ENCODE results near the gene PPWD1. TPM values are rescaled to one million over a fixed set of nuclear protein-coding genes. Genes with fewer than 3 reads are reported as not detected.

The PPWD1 gene
- total and polyA plus RNA-seq, 2 of the 13 experiments (the other 11 are each of a cell fraction or from before 2014, with no cell fraction given), result 7.4 to 44.3 TPM

GRCh38 chr5:65624571-65625555, 61.8 kb downstream of the PPWD1 start, which contains the start of the genes SHLD3 and TRAPPC13 (continued):
- TF ChIP-seq HNRNPUL1 (IDR thresholded peaks at IDR 0.05; ENCODE audit: low read depth, low read length) (no peak), LCORL (IDR thresholded peaks at IDR 0.05) (no peak), LCORL (CRISPR knock-in tag; IDR thresholded peaks at IDR 0.05) (no peak), ZNF30 (CRISPR knock-in tag; IDR thresholded peaks at IDR 0.05) (no peak), USF2 (IDR thresholded peaks at IDR 0.05; ENCODE audit: low read depth, low read length) (no peak), USF2 (CRISPR knock-in tag; IDR thresholded peaks at IDR 0.05; ENCODE audit: borderline replicate concordance) (no peak), CEBPZ (IDR thresholded peaks at IDR 0.05; ENCODE audit: low read length) (no peak), MED8 (CRISPR knock-in tag; IDR thresholded peaks at IDR 0.05; ENCODE audit: insufficient replicate concordance) (no peak), HIC2 (CRISPR knock-in tag; IDR thresholded peaks at IDR 0.05; ENCODE audit: low read depth) (no peak), ZNF574 (CRISPR knock-in tag; IDR thresholded peaks at IDR 0.05) (peak; percentile 66; the same call in 1 of the 2 replicates), SOX6 (IDR thresholded peaks at IDR 0.05) (no peak), SOX6 (CRISPR knock-in tag; IDR thresholded peaks at IDR 0.05) (no peak), ZNF652 (CRISPR knock-in tag; IDR thresholded peaks at IDR 0.05; ENCODE audit: borderline replicate concordance, low read depth) (no peak), NFIC (IDR thresholded peaks at IDR 0.05; ENCODE audit: low read length) (peak; percentile 65; the same call in 1 of the 2 replicates), ZC3H4 (CRISPR knock-in tag; IDR thresholded peaks at IDR 0.05; ENCODE audit: borderline replicate concordance) (no peak), SMAD1 (CRISPR knock-in tag; IDR thresholded peaks at IDR 0.05; ENCODE audit: borderline replicate concordance, low read depth) (no peak), NR0B2 (CRISPR knock-in tag; IDR thresholded peaks at IDR 0.05) (no peak), SIN3B (IDR thresholded peaks at IDR 0.05; ENCODE audit: low read length) (peak; percentile 84), ONECUT2 (CRISPR knock-in tag; IDR thresholded peaks at IDR 0.05) (no peak)

Measured in HepG2 (cell line).